ENCODE data around the gene GALNT5. TPM values are rescaled to one million over a fixed set of nuclear protein-coding genes. Genes with fewer than 3 reads are reported as not detected.

The GALNT5 gene
- polyA plus RNA-seq, 3 donors, result not detected

DNA sequence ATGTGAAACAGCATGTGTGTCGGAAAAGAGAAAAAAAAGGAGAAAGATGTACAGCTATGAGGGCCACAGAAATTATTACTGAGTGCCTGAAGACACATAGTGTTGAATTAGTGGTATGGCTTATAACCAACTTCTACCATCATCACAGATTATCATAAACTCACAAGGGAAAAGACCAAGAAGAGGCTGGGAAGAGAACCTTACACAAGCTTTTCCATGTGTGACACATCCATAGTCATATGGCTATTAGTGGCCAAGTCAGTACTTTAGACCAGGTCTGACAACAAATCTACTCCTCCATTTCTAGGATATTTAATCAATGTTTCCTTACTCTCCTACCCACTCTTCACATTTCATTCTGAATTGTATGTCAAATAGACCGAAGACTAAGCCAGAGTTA lies 3.5 kb upstream of the GALNT5 start:
- Histone ChIP-seq H3K9me3 (replicated peaks in 1 of 2; ENCODE audit: control insufficient read depth in 1 of 2, insufficient read depth in 1 of 2, low read length in 2 of 2) (no peaks in the 10 kb centered on the region), H3K4me3 (replicated peaks in 1 of 3; ENCODE audit: low read depth in 2 of 3, low read length in 3 of 3) (no peak overlapping the region), H3K9ac (ENCODE audit: insufficient read depth, low read length, poor library complexity, severe bottlenecking) (no peak overlapping the region), H3K79me2 (ENCODE audit: insufficient read depth, low read length) (no peaks in the 10 kb centered on the region), H3K27me3 (ENCODE audit: control insufficient read depth in 2 of 2, insufficient read depth in 2 of 2, low read length in 2 of 2) (no peaks in the 10 kb centered on the region), H3K4me2 (replicated peaks; ENCODE audit: extremely low read depth, low read length, poor library complexity, severe bottlenecking) (no peak overlapping the region), H4K20me1 (ENCODE audit: insufficient read depth, low read length) (no peaks in the 10 kb centered on the region), H3K36me3 (replicated peaks in 1 of 2; ENCODE audit: control insufficient read depth in 1 of 2, insufficient read depth in 2 of 2, low read length in 2 of 2) (no peaks in the 10 kb centered on the region), H2AFZ (ENCODE audit: insufficient read depth, low read depth, low read length, poor library complexity, severe bottlenecking) (no peak overlapping the region), H3K27ac (ENCODE audit: low read depth in 1 of 2, low read length in 2 of 2) (no peak overlapping the region), H3K4me1 (ENCODE audit: control insufficient read depth in 1 of 2, insufficient read depth in 2 of 2, low read length in 2 of 2) (peaks cover 0 to 3% of the 10 kb centered on the region in 2 donors)
- H3K4me1 Mint-ChIP-seq, result peaks cover 9% of the 10 kb centered on the region
- no peak overlapping the region for H3K4me3 Mint-ChIP-seq
- no CpG with 5 or more reads among the region's 2 CpGs for WGBS (ENCODE audit: insufficient coverage)
- H3K9me3 Mint-ChIP-seq, result peaks cover 0 to 2% (median 0%) of the 10 kb centered on the region in 7 donors
- no peak for DNase-seq
- no peaks in the 10 kb centered on the region for H3K36me3 Mint-ChIP-seq
- H3K27ac Mint-ChIP-seq, result no peak overlapping the region
- intact Hi-C loops (cut with micrococcal nuclease), result no loop called here
- peaks cover 1 to 6% (median 2%) of the 10 kb centered on the region in 3 donors for H3K27me3 Mint-ChIP-seq (ENCODE audit: low read depth in 3 of 3)
- TF ChIP-seq, protein P1, sequence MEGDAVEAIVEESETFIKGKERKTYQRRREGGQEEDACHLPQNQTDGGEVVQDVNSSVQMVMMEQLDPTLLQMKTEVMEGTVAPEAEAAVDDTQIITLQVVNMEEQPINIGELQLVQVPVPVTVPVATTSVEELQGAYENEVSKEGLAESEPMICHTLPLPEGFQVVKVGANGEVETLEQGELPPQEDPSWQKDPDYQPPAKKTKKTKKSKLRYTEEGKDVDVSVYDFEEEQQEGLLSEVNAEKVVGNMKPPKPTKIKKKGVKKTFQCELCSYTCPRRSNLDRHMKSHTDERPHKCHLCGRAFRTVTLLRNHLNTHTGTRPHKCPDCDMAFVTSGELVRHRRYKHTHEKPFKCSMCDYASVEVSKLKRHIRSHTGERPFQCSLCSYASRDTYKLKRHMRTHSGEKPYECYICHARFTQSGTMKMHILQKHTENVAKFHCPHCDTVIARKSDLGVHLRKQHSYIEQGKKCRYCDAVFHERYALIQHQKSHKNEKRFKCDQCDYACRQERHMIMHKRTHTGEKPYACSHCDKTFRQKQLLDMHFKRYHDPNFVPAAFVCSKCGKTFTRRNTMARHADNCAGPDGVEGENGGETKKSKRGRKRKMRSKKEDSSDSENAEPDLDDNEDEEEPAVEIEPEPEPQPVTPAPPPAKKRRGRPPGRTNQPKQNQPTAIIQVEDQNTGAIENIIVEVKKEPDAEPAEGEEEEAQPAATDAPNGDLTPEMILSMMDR (IDR thresholded peaks at IDR 0.05), result no peak

DNA sequence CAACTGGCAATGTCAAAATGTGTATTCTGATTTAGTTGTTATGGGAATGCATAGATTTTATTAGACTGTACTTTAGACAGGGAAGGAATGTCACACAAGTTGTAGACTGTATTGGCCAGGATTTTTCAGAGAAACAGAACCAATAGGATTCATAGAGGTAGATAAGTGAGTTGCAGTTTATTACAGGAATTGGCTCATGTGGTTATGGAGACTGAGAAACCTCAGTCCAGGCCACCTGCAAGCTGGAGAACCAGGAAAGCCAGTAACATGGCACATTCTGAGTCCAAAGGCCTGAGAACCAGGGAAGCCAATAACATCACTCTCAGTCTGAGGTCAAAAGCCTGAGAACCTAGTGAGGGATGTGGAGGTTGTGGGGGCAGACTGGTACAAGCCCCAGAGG lies 1.8 kb upstream of the GALNT5 start:
- Histone ChIP-seq H3K27me3 (ENCODE audit: control insufficient read depth in 2 of 2, insufficient read depth in 2 of 2, low read length in 2 of 2) (no peaks in the 10 kb centered on the region), H3K4me1 (ENCODE audit: control insufficient read depth in 1 of 2, insufficient read depth in 2 of 2, low read length in 2 of 2) (peaks cover 0 to 3% of the 10 kb centered on the region in 2 donors), H3K79me2 (ENCODE audit: insufficient read depth, low read length) (no peaks in the 10 kb centered on the region), H3K4me2 (replicated peaks; ENCODE audit: extremely low read depth, low read length, poor library complexity, severe bottlenecking) (no peak overlapping the region), H3K27ac (ENCODE audit: low read depth in 1 of 2, low read length in 2 of 2) (no peak overlapping the region), H3K9ac (ENCODE audit: insufficient read depth, low read length, poor library complexity, severe bottlenecking) (no peak overlapping the region), H3K36me3 (replicated peaks in 1 of 2; ENCODE audit: control insufficient read depth in 1 of 2, insufficient read depth in 2 of 2, low read length in 2 of 2) (no peaks in the 10 kb centered on the region), H3K4me3 (replicated peaks in 1 of 3; ENCODE audit: low read depth in 2 of 3, low read length in 3 of 3) (no peak overlapping the region), H2AFZ (ENCODE audit: insufficient read depth, low read depth, low read length, poor library complexity, severe bottlenecking) (no peak overlapping the region), H3K9me3 (replicated peaks in 1 of 2; ENCODE audit: control insufficient read depth in 1 of 2, insufficient read depth in 1 of 2, low read length in 2 of 2) (no peaks in the 10 kb centered on the region), H4K20me1 (ENCODE audit: insufficient read depth, low read length) (no peaks in the 10 kb centered on the region)
- DNase-seq, result no peak
- peaks cover 0 to 2% (median 0%) of the 10 kb centered on the region in 7 donors for H3K9me3 Mint-ChIP-seq
- H3K27me3 Mint-ChIP-seq (ENCODE audit: low read depth in 3 of 3), result peaks cover 0 to 6% (median 2%) of the 10 kb centered on the region in 3 donors
- no peak overlapping the region for H3K4me3 Mint-ChIP-seq
- H3K36me3 Mint-ChIP-seq, result no peaks in the 10 kb centered on the region
- peaks cover 9% of the 10 kb centered on the region for H3K4me1 Mint-ChIP-seq
- TF ChIP-seq, protein P1 (IDR thresholded peaks at IDR 0.05), result no peak
- intact Hi-C loops (cut with micrococcal nuclease), result no loop called here
- no peak overlapping the region for H3K27ac Mint-ChIP-seq
